Central memory CD4-positive, alpha-beta T cell (primary cell): ENCODE results near the gene SLC22A15.
"Not testable (repeated sequence)": the region's sequence is repeated elsewhere in the genome, so short reads cannot be mapped to it uniquely, and the experiment has no call there.

ENCODE experiments used
- DNase-seq: peaks from one replicate; pipeline ENCODE4 v3.0.0; 2022

Gene SLC22A15

DNA sequence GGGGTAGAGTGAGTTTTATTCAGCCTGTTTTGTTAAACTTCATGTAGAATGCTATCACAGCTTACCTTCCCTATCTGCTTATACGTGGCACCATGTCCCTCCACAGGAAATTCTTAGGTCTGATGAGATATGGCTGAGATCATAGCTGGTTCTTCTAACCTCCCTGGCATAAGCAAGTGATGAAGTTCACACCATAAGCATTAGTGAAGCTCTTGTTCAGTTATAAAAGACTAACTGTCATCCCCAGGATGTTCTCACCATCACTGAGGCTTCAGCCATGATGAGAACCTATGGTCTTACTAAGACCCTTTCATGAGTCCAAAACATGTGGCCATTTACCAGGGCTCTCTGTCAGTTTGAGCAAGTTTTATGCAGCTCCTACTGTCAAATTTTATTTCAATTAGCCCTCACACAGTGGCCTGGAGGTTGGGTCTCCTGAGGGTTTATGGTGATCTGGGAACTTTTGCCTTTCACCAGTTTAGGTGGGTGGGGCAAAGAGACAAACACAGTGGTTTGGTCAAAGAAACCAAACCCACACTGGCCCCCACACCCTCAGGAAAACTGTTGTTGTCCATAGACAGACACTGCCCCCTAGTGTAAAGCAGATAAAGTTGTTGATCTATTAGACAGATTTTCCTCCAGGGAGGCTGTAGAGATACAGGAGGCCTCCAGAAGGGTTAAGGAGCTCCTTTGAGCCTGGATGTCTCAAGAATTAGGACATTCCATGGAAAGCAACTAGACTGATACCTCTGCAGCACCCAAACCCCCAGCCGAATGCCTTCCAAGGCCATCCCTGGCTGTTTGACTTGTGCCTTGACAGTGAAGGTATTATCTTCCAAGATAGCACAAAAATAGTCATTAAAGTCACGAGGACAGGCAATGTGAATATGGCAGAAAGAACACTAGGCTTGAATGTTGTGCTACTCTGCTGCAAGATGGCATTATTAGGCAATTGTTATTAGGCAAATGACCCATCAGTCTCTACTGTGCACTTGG is 5.0 kb downstream of the SLC22A15 start:
- DNase-seq, result peak; percentile 9

DNA sequence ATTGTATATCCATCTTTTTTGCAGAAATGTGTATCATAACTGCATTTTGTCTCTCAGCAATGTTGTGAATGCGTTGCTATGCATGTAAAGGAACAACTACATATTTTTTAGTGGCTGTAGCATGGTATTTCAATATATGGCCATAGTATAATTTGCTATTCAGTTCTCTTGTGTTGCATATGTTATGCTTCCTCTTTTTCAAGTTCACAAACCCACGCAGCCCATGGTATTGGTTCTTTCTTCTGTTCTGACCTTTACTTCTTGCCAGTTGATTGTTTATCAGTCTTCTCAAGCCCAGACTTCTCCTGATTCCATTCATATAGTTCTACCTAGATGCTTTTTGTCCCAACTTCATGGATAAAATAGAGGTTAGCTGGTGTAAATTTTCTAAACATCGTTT is 6.1 kb downstream of the SLC22A15 start:
- no peak for DNase-seq

GRCh38 chr1:115983584-115983983 is 7.3 kb downstream of the SLC22A15 start:
- DNase-seq, result no peak

GRCh38 chr1:115987623-115988022 is 11.3 kb downstream of the SLC22A15 start:
- no peak for DNase-seq

GRCh38 chr1:115988953-115989352 is 12.6 kb downstream of the SLC22A15 start:
- no peak for DNase-seq

DNA sequence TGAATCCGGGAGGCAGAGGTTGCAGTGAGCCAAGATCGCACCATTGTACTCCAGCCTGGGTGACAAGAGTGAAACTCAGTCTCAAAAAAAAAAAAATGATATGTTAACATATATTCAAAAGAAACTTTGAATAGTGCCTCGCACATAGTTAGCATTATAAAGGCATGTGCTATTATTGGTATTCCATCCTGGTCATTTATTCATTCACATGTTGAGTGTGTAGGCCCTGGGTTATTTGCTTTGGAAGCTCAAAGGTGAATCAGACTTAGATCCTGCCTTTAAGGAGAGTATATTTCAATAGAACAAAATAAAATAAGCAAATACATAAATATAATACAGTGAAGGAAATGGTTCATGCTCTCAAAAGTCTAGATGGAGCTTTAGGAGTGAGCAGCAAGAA is 13.4 kb downstream of the SLC22A15 start:
- no peak for DNase-seq

GRCh38 chr1:115991909-115992308 is 15.6 kb downstream of the SLC22A15 start:
- no peak for DNase-seq

DNA sequence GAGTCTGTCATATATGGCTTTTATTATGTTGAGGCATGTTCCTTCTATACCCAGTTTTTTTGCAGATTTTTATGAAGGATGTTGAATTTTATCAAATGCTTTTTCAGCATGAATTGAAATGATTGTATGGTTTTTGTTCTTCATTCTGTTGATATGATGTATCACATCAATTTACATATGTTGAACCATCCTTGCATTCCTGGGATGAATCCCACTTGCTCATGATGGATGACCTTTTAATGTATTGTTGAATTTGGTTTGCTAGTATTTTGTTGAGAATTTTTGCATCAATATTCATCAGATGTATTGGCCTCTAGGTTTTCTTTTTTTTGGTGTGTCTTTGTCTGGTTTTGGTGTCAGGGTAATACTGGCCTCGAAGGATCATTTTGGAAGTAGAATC is 21.6 kb downstream of the SLC22A15 start:
- DNase-seq, result not testable (repeated sequence)

GRCh38 chr1:116001739-116002487 is 25.6 kb downstream of the SLC22A15 start:
- DNase-seq, result no peak

- no peak for DNase-seq
Observed at GRCh38 chr1:116002781-116003420, 26.6 kb downstream of the SLC22A15 start.

DNA sequence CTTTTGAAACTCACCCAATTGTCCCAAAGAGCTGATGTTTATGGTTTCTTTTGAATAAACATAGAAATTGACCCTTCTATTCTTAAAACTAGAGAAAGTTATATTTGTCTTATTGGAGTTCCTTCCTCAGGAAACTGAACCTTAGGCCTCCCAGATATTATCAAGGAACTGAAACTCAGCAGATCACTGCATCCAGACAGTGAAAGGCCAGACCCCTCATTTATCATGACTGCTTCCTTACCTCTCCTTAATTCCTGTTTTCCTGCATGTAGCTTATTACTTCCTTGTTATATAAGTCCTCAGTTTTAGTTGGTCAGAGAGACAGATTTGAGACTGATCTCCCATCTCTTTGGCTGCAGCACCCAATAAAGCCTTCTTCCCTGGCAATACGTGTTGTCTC is 27.5 kb downstream of the SLC22A15 start:
- no peak for DNase-seq

DNA sequence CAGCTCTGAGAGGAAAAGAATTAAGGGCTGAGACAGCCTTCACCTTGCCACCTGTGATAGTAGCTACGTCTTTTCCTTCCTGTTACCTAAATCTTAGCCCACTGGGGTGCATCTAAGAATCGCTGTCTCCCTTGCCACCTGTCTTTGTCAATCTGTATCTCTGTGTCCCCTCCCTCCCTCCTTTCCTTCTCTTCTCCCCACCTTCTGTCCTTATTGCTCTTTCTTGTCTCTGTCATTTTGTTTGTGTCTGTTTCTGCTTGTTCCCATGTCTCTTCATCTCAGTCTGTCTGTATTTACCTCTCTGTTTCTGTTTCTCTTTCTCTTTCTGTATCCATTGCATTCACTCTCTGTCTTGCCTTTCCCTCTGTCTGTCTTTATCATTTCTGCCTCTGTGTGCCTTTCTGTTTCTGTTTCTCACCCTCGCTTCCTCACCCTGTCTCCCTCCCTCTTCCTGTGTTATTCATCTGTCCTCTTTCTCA is 30.2 kb downstream of the SLC22A15 start:
- peak; percentile 8 for DNase-seq

- no peak for DNase-seq
Observed at GRCh38 chr1:116008656-116009390, 32.5 kb downstream of the SLC22A15 start.

DNA sequence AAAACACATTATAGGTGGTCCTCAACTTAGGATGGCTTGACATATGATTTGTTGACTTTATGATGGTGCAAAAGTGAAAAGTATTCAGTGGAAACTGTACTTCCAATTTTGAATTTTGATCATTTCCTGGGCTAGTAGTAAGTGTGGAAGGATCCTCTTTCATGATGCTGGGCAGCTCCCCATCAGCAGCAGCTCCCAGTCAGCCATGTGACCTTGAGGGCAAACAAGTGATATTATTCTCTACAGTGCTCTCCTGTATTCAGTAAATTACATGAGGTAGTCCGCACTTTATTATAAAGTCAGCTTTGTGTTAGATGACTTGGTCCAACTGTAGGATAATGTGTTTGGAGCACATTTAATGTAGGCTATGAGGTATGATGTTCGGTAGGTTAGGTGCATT is 36.4 kb downstream of the SLC22A15 start:
- no peak for DNase-seq

GRCh38 chr1:116015679-116016078 is 39.4 kb downstream of the SLC22A15 start:
- no peak for DNase-seq

DNA sequence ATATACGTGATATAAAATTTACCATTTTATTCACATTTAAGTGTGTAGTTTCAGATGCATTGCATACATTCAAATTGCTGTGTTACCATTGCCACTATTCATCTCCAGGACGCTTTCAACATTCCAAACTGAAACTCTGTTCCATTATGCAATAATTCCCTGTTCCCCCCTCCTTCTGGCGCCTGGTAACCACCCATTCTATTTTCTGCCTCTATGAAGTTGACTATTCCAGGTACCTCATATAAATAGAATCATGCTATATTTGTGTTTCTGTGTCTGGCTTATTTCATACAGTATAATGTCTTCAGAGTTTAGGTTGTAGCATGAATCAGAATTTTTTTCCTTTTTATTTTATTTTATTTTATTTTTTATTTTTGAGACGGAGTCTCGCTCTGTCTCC is 41.7 kb downstream of the SLC22A15 start:
- no peak for DNase-seq

GRCh38 chr1:116019653-116020253 is 43.4 kb downstream of the SLC22A15 start:
- no peak for DNase-seq

DNA sequence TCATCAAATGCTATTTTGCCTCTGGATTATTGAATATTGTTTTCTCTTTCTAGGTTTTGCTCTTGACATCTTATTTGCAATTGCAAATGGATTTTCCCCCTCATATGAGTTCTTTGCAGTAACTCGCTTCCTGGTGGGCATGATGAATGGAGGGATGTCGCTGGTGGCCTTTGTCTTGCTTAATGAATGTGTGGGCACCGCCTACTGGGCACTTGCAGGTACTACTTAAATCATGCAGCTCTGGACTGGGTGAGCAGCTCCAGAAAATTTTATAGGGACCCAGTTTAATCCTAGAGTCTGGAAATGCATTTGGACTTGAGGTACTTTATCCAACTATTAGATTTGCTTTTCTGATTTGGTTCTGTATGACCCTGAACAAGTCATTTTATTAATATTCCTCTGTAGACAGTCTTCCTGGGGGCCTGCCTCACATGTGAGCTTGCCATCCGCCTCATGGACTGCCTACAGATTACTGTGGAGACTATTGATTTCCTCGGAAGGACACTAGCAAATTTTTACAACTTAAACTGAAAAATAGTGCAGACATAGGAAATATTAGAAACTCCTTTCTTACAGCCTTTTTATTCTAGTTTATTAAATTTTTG is 44.5 kb downstream of the SLC22A15 start:
- DNase-seq, result peak; percentile 10

DNA sequence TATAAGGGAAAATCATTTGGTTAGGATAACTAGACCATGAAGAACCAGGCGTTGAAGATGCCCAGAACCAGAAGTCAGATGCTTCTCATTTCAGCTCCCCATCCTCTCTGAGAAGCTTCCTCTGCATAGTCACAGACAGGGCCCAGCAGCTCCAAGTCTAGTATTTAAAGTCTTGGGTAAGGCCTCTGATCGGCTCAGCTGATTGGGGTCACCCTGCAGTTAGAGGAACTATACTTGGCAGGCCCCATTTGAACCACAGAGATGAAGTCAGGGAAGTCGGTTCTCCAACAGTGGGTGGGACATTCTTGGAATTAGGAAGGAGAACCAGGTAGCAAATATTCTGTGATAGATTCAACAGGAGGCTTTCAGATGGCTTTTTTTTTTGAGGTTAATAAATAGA is 48.3 kb downstream of the SLC22A15 start:
- DNase-seq, result no peak

- no peak for DNase-seq
Observed at GRCh38 chr1:116026631-116027030, 50.3 kb downstream of the SLC22A15 start.

DNA sequence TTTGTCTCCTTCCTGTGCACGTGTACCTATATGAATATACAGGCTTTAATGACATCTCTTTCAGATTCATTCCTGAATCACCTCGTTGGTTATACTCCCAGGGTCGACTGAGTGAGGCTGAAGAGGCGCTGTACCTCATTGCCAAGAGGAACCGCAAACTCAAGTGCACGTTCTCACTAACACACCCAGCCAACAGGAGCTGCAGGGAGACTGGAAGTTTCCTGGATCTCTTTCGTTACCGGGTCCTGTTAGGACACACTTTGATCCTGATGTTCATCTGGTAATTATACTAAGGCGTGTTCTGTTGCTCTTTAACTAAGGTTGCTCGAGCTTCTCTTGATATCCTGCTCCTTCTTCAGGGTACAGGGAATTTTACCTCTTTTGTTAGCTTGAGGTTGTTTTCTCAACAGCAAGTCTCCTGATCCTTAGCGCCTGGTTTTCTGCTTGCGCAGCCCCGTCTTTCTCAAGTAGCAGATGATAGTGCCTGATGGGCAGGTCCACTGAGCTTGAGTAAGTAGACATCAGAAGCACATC is 55.1 kb downstream of the SLC22A15 start:
- DNase-seq, result no peak
